GM12891 (cell line): ENCODE data around the gene URI1.

ENCODE experiments used
- PAX5 ChIP-seq: IDR thresholded peaks from 2 replicates; pipeline ENCODE4 v1.6.1; 2011; ENCODE audit warnings: low read length, moderate library complexity, mild to moderate bottlenecking; ENCODE audit not compliant: insufficient read depth, severe bottlenecking
- POLR2A ChIP-seq: IDR thresholded peaks from 2 replicates; pipeline ENCODE4 v1.6.1; 2011; ENCODE audit warnings: low read depth, low read length, control low read depth
- POLR2AphosphoS5 ChIP-seq: IDR thresholded peaks from 2 replicates; pipeline ENCODE4 v1.6.1; 2011; ENCODE audit warnings: low read depth, low read length, control low read depth
- POU2F2 ChIP-seq: IDR thresholded peaks from 2 replicates; pipeline ENCODE4 v1.6.1; 2011; ENCODE audit warnings: low read depth, mild to moderate bottlenecking, control low read depth, low read length, moderate library complexity
- SPI1 ChIP-seq: IDR thresholded peaks from 2 replicates; pipeline ENCODE4 v1.6.1; 2011; ENCODE audit warnings: low read depth, low read length, control low read depth
- TAF1 ChIP-seq: IDR thresholded peaks from 2 replicates; pipeline ENCODE4 v1.6.1; 2011; ENCODE audit warnings: low read depth, low read length, control low read depth

DNA sequence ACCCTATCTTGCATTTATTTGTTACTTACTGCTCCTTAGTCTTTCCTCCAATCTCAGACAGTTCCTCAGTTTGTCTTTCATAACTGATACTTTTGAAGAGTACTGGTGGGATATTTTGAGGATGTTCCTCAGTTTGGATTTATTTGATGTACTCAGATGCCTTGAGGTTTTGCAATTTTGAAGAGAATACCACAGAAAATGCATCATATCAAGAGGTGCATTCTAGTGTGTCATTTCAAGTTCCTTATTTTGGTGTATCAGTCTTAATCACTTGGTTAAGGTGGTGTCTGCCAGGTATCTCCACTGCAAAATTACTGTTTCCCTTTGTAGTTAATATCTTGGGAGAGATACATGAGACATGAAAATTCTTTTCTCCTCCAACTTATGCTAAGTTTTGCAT lies 75.1 kb downstream of the URI1 start:
- TF ChIP-seq POLR2AphosphoS5 (no peak), POLR2A (no peak), TAF1 (no peak), PAX5 (no peak), POU2F2 (no peak), SPI1 (peak; percentile 82)
